Cerebellar nuclear complex (tissue), 1 donor: ENCODE measurements around the gene ARMCX2.
"Not testable (repeated sequence)": the region's sequence is repeated elsewhere in the genome, so short reads cannot be mapped to it uniquely, and the experiment has no call there.

ENCODE experiments used
- DNase-seq, 2 experiments: peaks; one replicate each; lab custom pipeline; 2025; lab: John Stamatoyannopoulos, UW

The ARMCX2 gene

GRCh38 chrX:101659601-101660063 lies at the start of gene ARMCX2:
TSS of gene ARMCX2 (minus strand) at chrX:101659850. CDS start at chrX:101657588, 2,262 bp downstream.
- DNase-seq, result peak in 1 of 2 experiments; percentile 11

DNA sequence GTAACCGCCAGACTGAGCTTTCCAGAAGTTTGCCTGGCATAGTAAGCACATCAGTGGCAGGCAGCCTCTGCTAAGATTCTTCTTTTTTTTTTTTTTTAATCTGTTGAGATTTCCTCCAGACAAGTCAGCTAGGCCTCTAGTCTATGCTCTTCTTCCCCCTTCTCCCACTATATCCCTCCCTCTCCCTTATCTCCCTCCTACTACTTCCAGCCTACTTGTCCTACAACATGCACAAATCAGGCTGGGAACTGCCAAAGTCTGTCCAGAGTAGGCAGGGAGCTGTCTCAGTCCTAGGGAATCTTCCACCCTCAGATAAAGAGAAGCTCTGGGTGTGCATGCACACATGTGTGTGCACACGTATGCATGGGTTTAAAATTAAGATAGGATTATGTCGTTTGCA lies 49.7 kb upstream of the ARMCX2 start:
- no peak for DNase-seq

DNA sequence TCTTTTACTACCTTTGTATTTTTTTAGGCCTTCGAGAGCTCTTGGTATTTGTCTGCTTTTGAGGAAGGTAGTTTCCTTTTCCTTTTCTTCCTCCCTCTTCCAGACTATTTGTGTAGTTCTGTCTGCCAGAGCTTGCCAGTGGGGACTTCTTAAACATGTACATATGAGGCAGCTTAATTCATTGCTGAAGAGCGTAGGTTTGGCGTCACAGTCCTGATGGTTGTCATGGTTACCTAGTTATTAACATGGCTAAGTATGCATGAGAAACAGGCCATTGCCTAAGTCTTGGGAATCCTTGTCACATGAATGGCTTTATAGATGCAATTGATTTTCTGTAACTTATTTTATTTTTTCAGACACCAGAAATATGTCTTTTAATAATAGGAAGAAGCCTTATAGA lies 48.5 kb upstream of the ARMCX2 start:
- no peak for DNase-seq

- DNase-seq, result no peak
These were observed 33.8 kb upstream of the ARMCX2 start for GRCh38 chrX:101693476-101693875.

DNA sequence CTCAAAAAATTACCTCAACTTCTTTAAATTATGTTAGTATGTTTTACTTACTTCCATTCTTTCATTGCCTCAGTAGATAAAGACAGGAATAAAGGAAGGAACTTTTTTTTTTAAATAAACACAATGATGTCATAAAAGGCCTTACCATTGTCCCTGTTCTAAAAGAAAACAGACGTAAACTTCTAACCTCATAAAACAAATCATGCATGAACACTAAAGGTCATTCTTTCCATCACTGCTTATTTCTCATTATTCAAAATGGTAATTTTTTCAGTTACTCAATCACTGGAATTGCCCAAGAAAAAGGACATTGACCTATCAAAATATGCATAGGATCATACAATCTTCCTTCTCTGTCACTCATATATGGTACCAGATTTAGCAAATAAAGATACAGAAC lies 32.2 kb upstream of the ARMCX2 start:
- DNase-seq, result no peak

- DNase-seq, result no peak
These were observed 26.9 kb upstream of the ARMCX2 start for GRCh38 chrX:101686574-101686973.

DNA sequence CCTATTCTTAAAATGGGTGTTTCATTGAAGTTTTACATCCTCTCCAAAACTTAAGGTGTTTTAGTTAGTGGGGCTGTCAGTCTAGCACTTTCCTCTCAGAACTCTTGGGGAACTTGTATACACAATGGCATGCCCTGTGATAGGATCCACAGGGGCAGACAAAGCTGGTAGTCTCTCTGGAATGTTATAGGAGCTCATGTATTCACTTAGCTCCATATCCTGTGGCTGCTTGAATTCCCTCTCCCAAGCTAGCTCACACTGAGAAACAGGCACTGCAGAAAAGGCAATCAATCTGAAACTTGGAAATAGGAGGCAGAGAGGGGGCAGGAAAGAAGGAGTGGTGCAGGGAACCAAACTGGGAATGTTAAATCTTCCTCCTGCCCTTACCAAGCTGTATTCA lies 26.3 kb upstream of the ARMCX2 start:
- DNase-seq, result no peak

DNA sequence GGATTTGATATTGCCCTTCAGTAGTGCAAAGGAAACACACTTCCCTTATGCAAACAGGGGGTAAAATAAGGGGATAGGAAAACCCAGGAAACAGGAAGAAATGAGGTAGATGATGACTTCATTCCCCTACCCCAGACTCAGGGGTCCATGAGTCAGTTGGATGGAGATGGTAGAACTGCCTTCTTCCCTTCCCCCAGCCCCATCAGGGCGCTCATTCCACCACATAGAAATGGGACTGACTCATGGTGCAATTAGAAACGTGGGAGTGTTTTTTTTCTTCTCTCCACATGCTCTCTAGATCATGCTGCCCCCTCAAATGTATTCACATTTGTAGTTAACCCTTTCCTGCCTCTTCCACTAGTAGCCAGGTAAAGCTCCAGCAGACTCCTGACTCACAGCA lies 23.1 kb upstream of the ARMCX2 start:
- DNase-seq, result no peak

GRCh38 chrX:101677028-101677427 lies 17.4 kb upstream of the ARMCX2 start:
- no peak for DNase-seq

DNA sequence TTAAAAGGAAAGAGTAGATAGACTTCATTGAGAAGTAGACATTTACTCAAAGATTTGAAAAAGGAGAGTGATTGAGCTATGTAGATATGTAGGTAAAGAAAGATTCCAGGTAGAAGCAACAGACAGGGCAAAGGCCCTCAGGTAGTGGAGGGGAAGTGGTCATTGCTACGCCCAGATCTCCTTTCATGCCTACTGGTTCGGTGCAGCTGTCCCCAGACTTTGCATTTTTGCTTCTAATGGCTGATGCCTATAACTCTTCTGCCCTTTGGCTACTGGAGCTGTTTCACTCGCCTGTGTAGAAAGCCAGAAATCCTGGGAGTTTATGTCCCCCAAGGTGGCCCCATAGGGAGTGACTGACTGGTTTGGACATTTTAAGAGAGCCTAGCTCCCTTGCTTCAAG lies 16.9 kb upstream of the ARMCX2 start:
- no peak for DNase-seq

DNA sequence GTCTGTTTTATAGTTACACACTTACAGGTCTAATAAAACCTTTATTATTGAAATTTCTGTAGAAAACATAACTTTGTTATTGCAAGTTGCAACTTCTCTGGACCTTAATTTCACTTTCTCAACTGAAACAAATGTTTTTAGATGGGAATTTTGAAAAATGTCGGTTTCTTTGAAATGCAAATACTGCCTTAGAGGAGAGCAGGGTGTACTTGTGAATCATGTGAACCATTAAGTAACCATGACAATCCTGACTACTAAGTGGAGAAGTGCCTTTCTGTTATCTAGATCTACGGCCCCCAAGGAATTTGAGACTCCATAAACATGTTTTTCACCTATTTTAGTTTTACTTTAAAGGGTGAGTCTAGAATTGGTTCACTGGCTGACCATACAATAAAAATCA lies 8.5 kb upstream of the ARMCX2 start:
- no peak for DNase-seq

- DNase-seq, result peak in 1 of 2 experiments; percentile 1
These were observed 774 bp downstream of the ARMCX2 start for GRCh38 chrX:101658661-101659491.

GRCh38 chrX:101657495-101657894 lies 2.2 kb downstream of the ARMCX2 start:
- no peak for DNase-seq

- DNase-seq, result no peak
These were observed 2.8 kb downstream of the ARMCX2 start for GRCh38 chrX:101656817-101657216.

- DNase-seq, result no peak
These were observed 4.1 kb downstream of the ARMCX2 start for GRCh38 chrX:101655534-101655933.

DNA sequence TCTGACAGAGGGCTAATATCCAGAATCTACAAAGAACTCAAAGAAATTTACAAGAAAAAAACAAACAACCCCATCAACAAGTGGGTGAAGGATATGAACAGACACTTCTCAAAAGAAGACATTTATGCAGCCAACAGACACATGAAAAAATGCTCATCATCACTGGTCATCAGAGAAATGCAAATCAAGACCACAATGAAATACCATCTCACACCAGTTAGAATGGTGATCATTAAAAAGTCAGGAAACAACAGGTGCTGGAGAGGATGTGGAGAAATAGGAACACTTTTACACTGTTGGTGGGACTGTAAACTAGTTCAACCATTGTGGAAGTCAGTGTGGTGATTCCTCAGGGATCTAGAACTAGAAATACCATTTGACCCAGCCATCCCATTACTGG lies 11.9 kb downstream of the ARMCX2 start:
- not testable (repeated sequence) for DNase-seq

DNA sequence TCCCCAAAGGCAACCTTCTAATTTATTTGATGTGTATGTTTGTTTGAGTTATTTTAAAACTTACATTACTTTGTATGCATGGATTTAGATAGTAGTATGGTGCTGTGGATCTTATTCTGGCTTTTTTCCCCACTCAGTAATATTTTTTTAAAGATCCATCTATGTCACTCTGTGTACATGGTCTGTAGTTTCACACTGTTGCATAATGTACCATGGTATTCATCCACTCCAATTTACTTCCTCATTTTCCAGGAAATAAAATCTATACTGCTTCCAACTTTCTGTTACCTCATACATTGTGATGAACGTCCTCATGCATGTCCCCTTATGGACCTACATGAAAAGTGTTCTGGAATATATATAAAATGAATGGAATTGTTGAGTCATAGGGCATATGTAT lies 17.6 kb downstream of the ARMCX2 start:
- DNase-seq, result no peak

DNA sequence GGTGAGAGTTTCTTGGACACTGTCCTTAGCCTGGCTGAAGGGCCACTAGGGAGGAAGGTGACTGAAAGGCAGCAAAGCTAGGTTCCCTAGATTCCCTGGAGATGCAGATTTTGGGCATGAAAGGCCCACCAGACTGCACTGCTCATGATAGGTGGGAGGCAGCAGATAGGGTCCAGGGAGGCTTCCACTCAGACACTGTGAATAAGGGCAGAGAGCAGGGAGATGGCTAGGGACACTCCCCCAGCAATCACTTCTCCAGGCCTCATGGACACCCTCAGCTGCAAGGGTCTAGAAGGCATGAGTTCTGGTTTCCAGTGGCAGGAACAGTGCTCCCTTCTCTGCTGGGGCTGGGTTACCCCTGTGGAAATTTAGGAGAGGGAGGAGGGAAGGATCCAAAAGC lies 20.1 kb downstream of the ARMCX2 start:
- DNase-seq, result no peak

GRCh38 chrX:101619364-101619763 lies 40.3 kb downstream of the ARMCX2 start:
- DNase-seq, result no peak

- DNase-seq, result peak in 1 of 2 experiments; percentile 1
These were observed 42.1 kb downstream of the ARMCX2 start, which contains the start of gene ARMCX6 for GRCh38 chrX:101617211-101618191. TSS of gene ARMCX6 (minus strand) at chrX:101618000. CDS start at chrX:101616620, 1,380 bp downstream.

- no peak for DNase-seq
These were observed 53.9 kb downstream of the ARMCX2 start for GRCh38 chrX:101605728-101606127.
